Thyroid gland (tissue), 4 donors: Measurements from ENCODE around the gene DPYSL3. TPM values are rescaled to one million over a fixed set of nuclear protein-coding genes. Genes with fewer than 3 reads are reported as not detected.
A peak's percentile ranks its signal among the peaks of the same experiment; 100 is the strongest.

Experiments used
- DNase-seq, 2 donors: peaks; one replicate each; pipeline ENCODE4 v3.0.0-alpha.2; 2019
- H3K27ac ChIP-seq, 3 donors: fragments of 200-600 bp; sonication (generic); 1 replicate in 2 of 3; 2 replicates in 1 of 3; pipeline ENCODE4 v1.5.1; 2016 to 2019; ENCODE audit warnings: mild to moderate bottlenecking in 1 of 3, moderate library complexity in 1 of 3
- H3K27me3 ChIP-seq: fragments of 200-600 bp; sonication (generic); one replicate; pipeline ENCODE4 v1.5.1; 2019
- H3K36me3 ChIP-seq, 2 donors: fragments of 200-600 bp; sonication (generic); one replicate each; pipeline ENCODE4 v1.5.1; 2016 to 2019
- H3K4me1 ChIP-seq, 2 donors: fragments of 200-600 bp; sonication (generic); one replicate each; pipeline ENCODE4 v1.5.1; 2017 to 2019
- H3K4me3 ChIP-seq, 3 donors: fragments of 200-600 bp; sonication (generic); replicated peaks in 1 of 3; 1 replicate in 2 of 3; 2 replicates in 1 of 3; pipeline ENCODE4 v1.5.1; 2016; ENCODE audit warnings: mild to moderate bottlenecking in 1 of 3
- H3K9me3 ChIP-seq: fragments of 200-600 bp; sonication (generic); one replicate; pipeline ENCODE4 v1.5.1; 2017
- CTCF ChIP-seq, 6 experiments: fragments of 200-600 bp in 3 of 6; fragments of 450-650 bp in 3 of 6; sonication (generic) in 3 of 6; IDR thresholded peaks; one replicate each; pipeline ENCODE4 v1.5.1; 2016 to 2019; ENCODE audit warnings: antibody characterized with exemption in 6 of 6, mild to moderate bottlenecking in 2 of 6, inconsistent platforms in 1 of 6, moderate library complexity in 1 of 6
- POLR2A ChIP-seq, 2 donors: fragments of 450-650 bp; IDR thresholded peaks; one replicate each; pipeline ENCODE4 v1.6.1; 2017; ENCODE audit warnings: antibody characterized with exemption in 2 of 2, mild to moderate bottlenecking in 2 of 2, moderate library complexity in 1 of 2
- WGBS, 2 donors: methylation state at CpG; one replicate each; pipeline ENCODE4 v1.1.5; 2017; 5-methylcytosine and 5-hydroxymethylcytosine counted together
- intact Hi-C: fragments of 100-400 bp; cut with DNase I; formaldehyde crosslinking; loops from one replicate; pipeline ENCODE4 v1.15.1; 2023
- total RNA-seq, 4 donors: library from RNA; depleted of rRNA; stranded (reverse); fragments of >200 nt; gene quantifications; one replicate each; pipeline ENCODE4 v1.2.3, GENCODE V29; 2016

Gene DPYSL3
- total RNA-seq, 4 donors from 2014 or later, result 23.7 to 43.1 (median 28.0) TPM

GRCh38 chr5:147483188-147483790 is 26.6 kb downstream of the DPYSL3 start:
- H3K27ac ChIP-seq, result peak overlapping the region in 2 of 3 donors; percentile 22 to 64
- intact Hi-C loops, result no loop called here
- peak in 1 of 2 donors; percentile 9 for DNase-seq
- H3K4me1 ChIP-seq, result peaks cover 18 to 26% of the 10 kb centered on the region in 2 donors
- no peaks in the 10 kb centered on the region for H3K36me3 ChIP-seq
- H3K27me3 ChIP-seq, result no peaks in the 10 kb centered on the region
- WGBS, 2 donors, result 37 to 40% methylated on average over 5 of the region's 5 CpGs
- H3K9me3 ChIP-seq, result no peaks in the 10 kb centered on the region
- H3K4me3 ChIP-seq, result no peak overlapping the region
- TF ChIP-seq POLR2A (IDR thresholded peaks at IDR 0.05) (no peak), CTCF (IDR thresholded peaks at IDR 0.05) (no peak)

GRCh38 chr5:147482706-147483180 is 27.1 kb downstream of the DPYSL3 start:
- intact Hi-C loops, result no loop called here
- TF ChIP-seq POLR2A (IDR thresholded peaks at IDR 0.05) (no peak), CTCF (IDR thresholded peaks at IDR 0.05) (no peak)
- Histone ChIP-seq H3K27me3 (no peaks in the 10 kb centered on the region), H3K27ac (peak overlapping the region in 2 of 3 donors; percentile 22 to 64), H3K9me3 (no peaks in the 10 kb centered on the region), H3K4me3 (no peak overlapping the region), H3K4me1 (peaks cover 18 to 26% of the 10 kb centered on the region in 2 donors), H3K36me3 (no peaks in the 10 kb centered on the region)
- DNase-seq, result no peak
- 58 to 61% methylated on average over 7 of the region's 7 CpGs for WGBS, 2 donors

DNA sequence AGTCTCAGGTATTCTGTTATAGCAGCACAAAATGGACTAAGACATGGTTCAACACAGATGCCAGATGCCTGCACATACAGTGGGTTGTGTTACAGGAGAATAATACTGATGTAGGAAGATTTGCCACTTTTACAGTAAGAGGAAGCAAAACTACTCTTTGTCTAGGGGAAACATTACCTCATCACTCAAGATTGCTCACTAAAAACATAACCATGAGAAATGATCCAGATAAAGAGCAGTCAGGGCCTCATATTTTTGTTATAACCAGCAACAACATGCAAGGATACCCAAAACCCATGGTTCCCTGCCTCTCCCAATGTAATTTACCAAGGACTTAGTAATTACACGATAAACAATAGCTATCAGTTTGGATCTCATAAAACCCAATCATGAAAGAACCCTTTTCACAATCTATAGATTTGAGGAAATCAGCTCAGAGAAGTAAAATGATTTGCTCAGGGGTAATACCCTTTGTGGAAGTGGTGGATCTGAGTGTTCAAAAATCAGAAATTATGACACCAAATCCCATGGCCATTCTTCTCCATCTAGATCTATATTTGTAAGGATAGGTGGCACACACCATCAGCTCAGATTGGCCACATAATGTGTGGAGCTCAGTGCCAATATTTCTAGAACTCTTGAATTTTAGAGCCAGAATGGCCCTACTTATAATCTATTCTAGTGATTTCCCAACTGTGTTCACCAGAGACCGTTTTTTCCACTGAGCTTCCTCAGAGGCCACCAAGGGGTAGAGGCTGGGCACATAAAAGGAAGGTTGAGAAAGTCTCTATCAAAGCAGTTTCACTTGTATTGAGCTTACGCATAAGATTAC is 27.8 kb downstream of the DPYSL3 start:
- no peaks in the 10 kb centered on the region for H3K27me3 ChIP-seq
- WGBS, 2 donors, result 72 to 79% methylated on average over 3 of the region's 3 CpGs
- no peak for DNase-seq
- TF ChIP-seq CTCF (IDR thresholded peaks at IDR 0.05) (no peak), POLR2A (IDR thresholded peaks at IDR 0.05) (no peak)
- H3K9me3 ChIP-seq, result no peaks in the 10 kb centered on the region
- H3K4me1 ChIP-seq, result peaks cover 18 to 26% of the 10 kb centered on the region in 2 donors
- intact Hi-C loops, result no loop called here
- no peak overlapping the region for H3K4me3 ChIP-seq
- no peaks in the 10 kb centered on the region for H3K36me3 ChIP-seq
- H3K27ac ChIP-seq, result peak overlapping the region in 1 of 3 donors; percentile 64

DNA sequence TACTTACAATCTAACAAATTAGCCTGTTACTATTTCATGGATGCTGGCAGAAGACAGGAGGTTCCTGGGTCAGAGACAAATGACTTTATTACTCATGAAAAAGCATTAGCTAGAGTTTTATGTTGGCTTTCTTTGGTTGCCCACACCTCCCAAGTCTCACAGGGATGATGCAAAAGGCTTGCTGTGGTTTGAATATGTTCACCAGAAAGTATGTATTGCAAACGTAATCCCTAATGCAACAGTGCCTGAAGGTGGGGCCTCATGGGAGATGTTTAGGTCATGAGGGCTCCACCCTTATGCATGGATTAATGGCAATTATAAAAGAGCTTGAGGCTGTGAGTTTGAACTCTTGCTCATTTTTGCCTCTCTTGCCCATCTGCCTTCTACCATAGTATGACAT is 28.5 kb downstream of the DPYSL3 start:
- intact Hi-C loops, result no loop called here
- H3K4me3 ChIP-seq, result no peak overlapping the region

More for the DNA sequence above, 28.5 kb downstream of the DPYSL3 start:
- H3K27me3 ChIP-seq, result no peaks in the 10 kb centered on the region
- TF ChIP-seq POLR2A (IDR thresholded peaks at IDR 0.05) (no peak), CTCF (IDR thresholded peaks at IDR 0.05) (no peak)
- 90 to 91% methylated on average over 1 of the region's 1 CpG for WGBS, 2 donors
- DNase-seq, result no peak
- no peaks in the 10 kb centered on the region for H3K36me3 ChIP-seq
- H3K9me3 ChIP-seq, result no peaks in the 10 kb centered on the region
- H3K4me1 ChIP-seq, result peaks cover 18 to 26% of the 10 kb centered on the region in 2 donors
- no peak overlapping the region for H3K27ac ChIP-seq
